Measurements from ENCODE around the gene RAB34.
"Not testable (repeated sequence)": the region's sequence is repeated elsewhere in the genome, so short reads cannot be mapped to it uniquely, and the experiment has no call there.

GRCh38 chr17:28720997-28721329 lies 3.3 kb upstream of the RAB34 start:
- not testable (repeated sequence) for TF ChIP-seq ZNF175 (CRISPR knock-in tag; IDR thresholded peaks at IDR 0.05; ENCODE audit: low read depth); THRA (IDR thresholded peaks at IDR 0.05); CREB1 (IDR thresholded peaks at IDR 0.05); CREB1 (CRISPR knock-in tag; IDR thresholded peaks at IDR 0.05); POLR2AphosphoS5 (IDR thresholded peaks at IDR 0.05; ENCODE audit: control insufficient read depth, insufficient read depth, low read depth, low read length); POLR2A (conservative IDR thresholded peaks at IDR 0.05); ZNF12 (CRISPR knock-in tag; IDR thresholded peaks at IDR 0.05); EP300 (IDR thresholded peaks at IDR 0.05; ENCODE audit: low read length); POLR2AphosphoS2 (IDR thresholded peaks at IDR 0.05; ENCODE audit: low read length); KLF6 (CRISPR knock-in tag; IDR thresholded peaks at IDR 0.05; ENCODE audit: borderline replicate concordance); RCOR1 (IDR thresholded peaks at IDR 0.05; ENCODE audit: borderline replicate concordance in 1 of 2, low read depth in 2 of 2, low read length in 2 of 2)
